GM12878 (cell line): Measurements from ENCODE around the gene FOXA2. TPM values are rescaled to one million over a fixed set of nuclear protein-coding genes. Genes with fewer than 3 reads are reported as not detected.

Experiments
- ATAC-seq: fragments of 200-7000 bp; cut with Tn5 transposase; 3 replicates; pipeline ENCODE4 v1.9.1; 2020; ENCODE audit warnings: mild to moderate bottlenecking, moderate library complexity
- BruUV-seq: library from RNA; stranded (reverse); fragments of 400-500 nt; replicated peaks from 2 replicates; lab custom pipeline; 2021; lab: Mats Ljungman, UMichigan
- CTCF ChIA-PET: fragments of 300-600 bp; sonication (Branson Sonifier 250); formaldehyde crosslinking; extraction: SDS; loops from one replicate; lab custom pipeline; 2021; ENCODE audit warnings: inconsistent platforms; lab: Yijun Ruan, JAX
- POLR2A ChIA-PET: fragments of 350-600 bp; formaldehyde crosslinking; extraction: SDS; loops from one replicate; lab custom pipeline; 2021; ENCODE audit warnings: inconsistent platforms; lab: Charles Lee
- RAD21 ChIA-PET: fragments of 300-600 bp; sonication (Branson Sonifier 250); formaldehyde crosslinking; loops from one replicate; lab custom pipeline; 2023; ENCODE audit warnings: antibody characterized with exemption; ENCODE audit not compliant: unreplicated experiment; lab: Charles Lee
- SMC1A ChIA-PET: fragments of 300-600 bp; sonication (Branson Sonifier 250); formaldehyde crosslinking; loops from one replicate; lab custom pipeline; 2023; ENCODE audit not compliant: unreplicated experiment, uncharacterized antibody; lab: Charles Lee
- DNase-seq: peaks from one replicate; pipeline ENCODE4 v3.0.0-alpha.2; 2011; ENCODE audit warnings: low read depth, low spot score
- FAIRE-seq: peaks from 3 replicates; lab custom pipeline; 2011; peaks lifted over from hg19 to GRCh38; lab: Jason Lieb, UNC
- H2AFZ ChIP-seq: 2 replicates; pipeline ENCODE4 v1.6.0; 2011; ENCODE audit warnings: low read depth, low read length, control low read depth; ENCODE audit not compliant: control insufficient read depth
- H3K27ac ChIP-seq: 2 replicates; pipeline ENCODE4 v1.5.1; 2011; ENCODE audit warnings: control low read depth; ENCODE audit not compliant: control insufficient read depth, insufficient read depth
- H3K27me3 ChIP-seq, 2 experiments: replicated peaks in 1 of 2; 2 replicates each; pipeline versions ENCODE4 v1.6.0 to v1.6.1; 2011; ENCODE audit warnings: low read length in 1 of 2; ENCODE audit not compliant: control insufficient read depth in 2 of 2, insufficient read depth in 2 of 2
- H3K36me3 ChIP-seq, 2 experiments: 2 replicates each; pipeline ENCODE4 v1.5.1; 2011; ENCODE audit warnings: low read length in 1 of 2; ENCODE audit not compliant: control insufficient read depth in 2 of 2, insufficient read depth in 2 of 2
- H3K4me1 ChIP-seq: 2 replicates; pipeline ENCODE4 v1.6.1; 2011; ENCODE audit warnings: mild to moderate bottlenecking, low read length, moderate library complexity, mixed read lengths; ENCODE audit not compliant: control insufficient read depth, insufficient read depth
- H3K4me2 ChIP-seq: 2 replicates; pipeline ENCODE4 v1.6.0; 2011; ENCODE audit warnings: control low read depth; ENCODE audit not compliant: control insufficient read depth, insufficient read depth
- H3K4me3 ChIP-seq: fragments of 200-600 bp; sonication (generic); 2 replicates; pipeline ENCODE4 v1.5.1; 2016
- H3K79me2 ChIP-seq: 2 replicates; pipeline ENCODE4 v1.6.0; 2011; ENCODE audit warnings: low read length; ENCODE audit not compliant: control insufficient read depth, insufficient read depth
- H3K9ac ChIP-seq: 2 replicates; pipeline ENCODE4 v1.8.0; 2011; ENCODE audit warnings: low read length, control low read depth, mixed read lengths; ENCODE audit not compliant: control insufficient read depth, insufficient read depth
- H3K9me3 ChIP-seq: replicated peaks from 3 replicates; pipeline ENCODE4 v1.5.1; 2011; ENCODE audit warnings: mild to moderate bottlenecking, low read length; ENCODE audit not compliant: control insufficient read depth, insufficient read depth
- H4K20me1 ChIP-seq: 2 replicates; pipeline ENCODE4 v1.6.0; 2011; ENCODE audit not compliant: control insufficient read depth, insufficient read depth
- ASH2L ChIP-seq: fragments of 300-600, 200-600 bp; sonication (generic); IDR thresholded peaks from 2 replicates; pipeline ENCODE4 v1.6.1; 2017; ENCODE audit warnings: low read depth, mild to moderate bottlenecking, borderline replicate concordance
- BCL11A ChIP-seq: IDR thresholded peaks from 2 replicates; pipeline ENCODE4 v1.6.1; 2011; ENCODE audit warnings: low read depth, low read length
- BRCA1 ChIP-seq: IDR thresholded peaks from 2 replicates; pipeline ENCODE4 v1.6.1; 2011; ENCODE audit warnings: low read depth, low read length, improper control_type of control experiment
- FOS ChIP-seq: IDR thresholded peaks from 3 replicates; pipeline ENCODE4 v1.6.1; 2011; ENCODE audit warnings: borderline replicate concordance; ENCODE audit not compliant: insufficient read length; ENCODE audit errors: extremely low read depth
- GATAD2B ChIP-seq: fragments of 450-650 bp; conservative IDR thresholded peaks from 2 replicates; pipeline ENCODE4 v1.6.1; 2017; ENCODE audit warnings: low read depth, mild to moderate bottlenecking, moderate library complexity
- LARP7 ChIP-seq: fragments of 450-650 bp; IDR thresholded peaks from 2 replicates; pipeline ENCODE4 v1.6.1; 2017; ENCODE audit warnings: mild to moderate bottlenecking
- RAD21 ChIP-seq: IDR thresholded peaks from 2 replicates; pipeline ENCODE4 v1.6.1; 2011; ENCODE audit warnings: mild to moderate bottlenecking, low read depth, low read length, moderate library complexity; ENCODE audit not compliant: insufficient read depth
- SRF ChIP-seq, 2 experiments: IDR thresholded peaks; 2 replicates each; pipeline ENCODE4 v1.6.1; 2011; ENCODE audit warnings: low read depth in 2 of 2, low read length in 2 of 2, mild to moderate bottlenecking in 1 of 2, moderate library complexity in 1 of 2
- TCF7 ChIP-seq: IDR thresholded peaks from 2 replicates; pipeline ENCODE4 v1.6.1; 2014; ENCODE audit warnings: antibody characterized with exemption, borderline replicate concordance
- ZNF384 ChIP-seq: IDR thresholded peaks from 2 replicates; pipeline ENCODE4 v1.6.1; 2012; ENCODE audit warnings: low read depth, mild to moderate bottlenecking, low read length, improper control_type of control experiment, borderline replicate concordance
- WGBS: methylation state at CpG from one replicate; pipeline ENCODE4 v1.1.6; 2016; ENCODE audit warnings: low lambda C conversion rate; ENCODE audit not compliant: insufficient replicate concordance, insufficient coverage; ENCODE audit errors: missing lambda C conversion rate; 5-methylcytosine and 5-hydroxymethylcytosine counted together
- in situ Hi-C: fragments of 300-500 bp; cut with MboI; formaldehyde crosslinking; loops from 9 replicates; pipeline ENCODE4 v1.14.3; 2018; ENCODE audit warnings: mixed read lengths
- intact Hi-C: fragments of 100-400 bp; cut with micrococcal nuclease; formaldehyde crosslinking; loops from one replicate; pipeline ENCODE4 v1.14.2; 2022; ENCODE audit not compliant: unreplicated experiment
- polyA plus RNA-seq, 11 experiments: library from polyadenylated mRNA; depleted of rRNA in 4 of 11; unstranded in 6 of 11; stranded (reverse) in 5 of 11; fragments of >200 nt; fragmentation: Nextera tagmentation in 4 of 11; fragmentation: Illumina TruSeq in 1 of 11; extraction: Ambion mirVana in 4 of 11; extraction: Trizol in 1 of 11; gene quantifications; 1 replicate in 1 of 11; 2 replicates in 10 of 11; pipeline versions ENCODE4 v1.2.1 to v1.2.3, GENCODE V29; 2011 to 2016; ENCODE audit warnings: inconsistent platforms in 2 of 11, missing spikeins in 2 of 11, low read depth in 1 of 11
- total RNA-seq, 4 experiments: library from RNA; depleted of rRNA in 3 of 4; stranded (reverse); fragments of >200 nt in 3 of 4; fragmentation: Illumina TruSeq in 1 of 4; extraction: Trizol in 1 of 4; gene quantifications; 2 replicates each; pipeline versions ENCODE4 v1.2.1 to v1.2.3, GENCODE V29; 2013 to 2021
- TF ChIP-seq, protein P1 (sequence below): IDR thresholded peaks from 2 replicates; pipeline ENCODE4 v1.6.1; 2011; ENCODE audit warnings: borderline replicate concordance, low read depth, mild to moderate bottlenecking, moderate library complexity, low read length; ENCODE audit not compliant: insufficient read depth, poor library complexity, severe bottlenecking

FOXA2 gene
- total and polyA plus RNA-seq, 10 of the 15 experiments (the other 5 are each of a cell fraction or from before 2014, with no cell fraction given) = not detected

DNA sequence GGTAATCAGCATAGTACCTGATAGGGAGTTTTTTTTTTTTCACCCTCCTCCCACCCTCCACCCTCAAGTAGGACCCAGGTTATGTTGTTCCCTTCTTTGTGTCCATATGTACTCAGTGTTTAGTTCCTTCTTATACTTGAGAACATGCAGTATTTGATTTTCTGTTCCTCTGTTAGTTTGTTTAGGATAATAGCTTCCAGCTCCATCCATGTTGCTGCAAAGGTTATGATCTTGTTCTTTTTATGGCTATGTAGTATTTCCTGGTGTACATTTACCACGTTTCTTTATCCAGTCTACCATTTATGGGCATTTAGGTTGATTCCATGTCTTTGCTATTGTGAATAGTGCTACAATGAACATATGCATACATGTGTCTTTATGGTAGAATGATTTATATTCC lies 41.9 kb downstream of the FOXA2 start (continued):
- TF ChIP-seq SRF (IDR thresholded peaks at IDR 0.05; ENCODE audit: low read depth in 2 of 2, low read length in 2 of 2) = no peak
- TF ChIP-seq RAD21 = no peak
- TF ChIP-seq ZNF384 = no peak
- TF ChIP-seq TCF7 = no peak
- no peak for TF ChIP-seq FOS
- TF ChIP-seq, protein P1, sequence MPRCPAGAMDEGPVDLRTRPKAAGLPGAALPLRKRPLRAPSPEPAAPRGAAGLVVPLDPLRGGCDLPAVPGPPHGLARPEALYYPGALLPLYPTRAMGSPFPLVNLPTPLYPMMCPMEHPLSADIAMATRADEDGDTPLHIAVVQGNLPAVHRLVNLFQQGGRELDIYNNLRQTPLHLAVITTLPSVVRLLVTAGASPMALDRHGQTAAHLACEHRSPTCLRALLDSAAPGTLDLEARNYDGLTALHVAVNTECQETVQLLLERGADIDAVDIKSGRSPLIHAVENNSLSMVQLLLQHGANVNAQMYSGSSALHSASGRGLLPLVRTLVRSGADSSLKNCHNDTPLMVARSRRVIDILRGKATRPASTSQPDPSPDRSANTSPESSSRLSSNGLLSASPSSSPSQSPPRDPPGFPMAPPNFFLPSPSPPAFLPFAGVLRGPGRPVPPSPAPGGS = no peak
- TF ChIP-seq BRCA1 = no peak

- Histone ChIP-seq H3K36me3 (no peaks in the 10 kb centered on the region), H3K9me3 (no peaks in the 10 kb centered on the region), H4K20me1 (no peaks in the 10 kb centered on the region), H3K9ac (no peak overlapping the region)
- intact Hi-C loops = no loop called here
- TF ChIP-seq ASH2L (no peak), GATAD2B (no peak), LARP7 (no peak), BCL11A (no peak)
- TF ChIP-seq, all 136 proteins: peak for 0
- no peaks in the 10 kb centered on the region for H3K4me1 ChIP-seq
- no peak for ATAC-seq
- ChIA-PET RAD21 (no interaction called here), SMC1A (interaction anchor here (0.6 kb wide), 1 partner anchor 190 kb away, joined by 3 read pairs; no protein-coding TSS in a partner anchor), CTCF (interaction anchor here (0.9 kb wide), 1 partner anchor 9 kb away, joined by 3 read pairs; no protein-coding TSS in a partner anchor), POLR2A (no interaction called here)
- H2AFZ ChIP-seq = no peak overlapping the region
- FAIRE-seq = no peak
- no peaks in the 10 kb centered on the region for H3K79me2 ChIP-seq
- whole genome bisulfite sequencing = 25% methylated on average over 10 of the region's 10 CpGs
- H3K27ac ChIP-seq = no peak overlapping the region
- no peak overlapping the region for H3K4me2 ChIP-seq
- in situ Hi-C loops = no loop called here
- no peaks in the 10 kb centered on the region for H3K27me3 ChIP-seq
- no peak overlapping the region for H3K4me3 ChIP-seq
- BruUV-seq = no TSS peak
- DNase-seq = no peak
Measured at GRCh38 chr20:22540832-22541231, 43.5 kb downstream of the FOXA2 start.
